Right lobe of liver (tissue), 6 donors: Measurements from ENCODE around the gene YRDC. TPM values are rescaled to one million over a fixed set of nuclear protein-coding genes. Genes with fewer than 3 reads are reported as not detected.

ENCODE experiments used
- ATAC-seq, 4 donors: fragments of 200-7000 bp; cut with Tn5 transposase; one replicate each; pipeline ENCODE4 v1.9.1; 2020; ENCODE audit warnings: mild to moderate bottlenecking in 4 of 4, moderate library complexity in 4 of 4
- DNase-seq, 3 donors: peaks; one replicate each; pipeline ENCODE4 v3.0.0-alpha.2; 2020
- H3K27ac ChIP-seq, 3 donors: fragments of 200-600 bp; one replicate each; pipeline ENCODE4 v1.8.0; 2022
- H3K27me3 ChIP-seq, 2 donors: fragments of 200-600 bp; one replicate each; pipeline ENCODE4 v1.8.0; 2022
- H3K36me3 ChIP-seq, 4 donors: fragments of 200-600 bp; sonication (generic) in 1 of 4; one replicate each; pipeline versions ENCODE4 v1.5.1 to v1.8.0; 2017 to 2022; ENCODE audit warnings: control low read depth in 1 of 4
- H3K4me1 ChIP-seq, 4 donors: fragments of 200-600 bp; sonication (generic) in 1 of 4; one replicate each; pipeline versions ENCODE4 v1.5.1 to v1.8.0; 2017 to 2022; ENCODE audit warnings: control low read depth in 1 of 4
- H3K4me3 ChIP-seq, 3 donors: fragments of 200-600 bp; one replicate each; pipeline ENCODE4 v1.8.0; 2022
- H3K9me3 ChIP-seq, 4 donors: fragments of 200-600 bp; sonication (generic) in 1 of 4; one replicate each; pipeline versions ENCODE4 v1.5.1 to v1.8.0; 2017 to 2022; ENCODE audit warnings: control low read depth in 1 of 4
- POLR2A ChIP-seq: fragments of 450-650 bp; IDR thresholded peaks from one replicate; pipeline ENCODE4 v1.6.1; 2017; ENCODE audit warnings: antibody characterized with exemption, mild to moderate bottlenecking
- WGBS: methylation state at CpG from one replicate; pipeline ENCODE4 v1.1.6; 2018; ENCODE audit warnings: low coverage, low lambda C conversion rate; ENCODE audit not compliant: insufficient coverage; ENCODE audit errors: missing lambda C conversion rate; 5-methylcytosine and 5-hydroxymethylcytosine counted together
- intact Hi-C, 2 donors: fragments of 100-400 bp; cut with DNase I; formaldehyde crosslinking; loops; one replicate each; pipeline versions ENCODE4 v1.11.2 to v1.14.1; 2022
- total RNA-seq, 6 experiments: library from RNA; depleted of rRNA in 2 of 6; stranded (reverse); fragments of >200 nt in 2 of 6; fragmentation: NEBNext Ultra II Directional in 3 of 6; extraction: Animal tissue kit (Norgen Biotek cat#: 25700) in 3 of 6; gene quantifications; one replicate each; pipeline versions ENCODE4 v1.1.0 to v1.2.4, GENCODE V29; 2016 to 2023
- TF ChIP-seq, protein P1 (sequence below), 4 donors: fragments of 200-600 bp in 3 of 4; fragments of 450-650 bp in 1 of 4; IDR thresholded peaks; one replicate each; pipeline versions ENCODE4 v1.5.1 to v1.8.0; 2016 to 2022; ENCODE audit warnings: antibody characterized with exemption in 4 of 4, mild to moderate bottlenecking in 2 of 4
- donor health status: DM: no; HTN: yes; CAD: no.
- donor health status: DM: no; HTN: no; CAD: no.
- donor health status: DM: no; HTN: no; CAD: no.
- donor health status: DM: no; HTN: yes; CAD: no.
- donor health status: DM: no; HTN: yes; CAD: no.

The YRDC gene
- total RNA-seq, 6 experiments from 2014 or later = 4.4 to 18.3 (median 6.4) TPM

GRCh38 chr1:37755951-37756560, 52.0 kb downstream of the YRDC start:
- H3K4me1 ChIP-seq = no peaks in the 10 kb centered on the region
- no peak overlapping the region for H3K27ac ChIP-seq
- TF ChIP-seq, protein P1, sequence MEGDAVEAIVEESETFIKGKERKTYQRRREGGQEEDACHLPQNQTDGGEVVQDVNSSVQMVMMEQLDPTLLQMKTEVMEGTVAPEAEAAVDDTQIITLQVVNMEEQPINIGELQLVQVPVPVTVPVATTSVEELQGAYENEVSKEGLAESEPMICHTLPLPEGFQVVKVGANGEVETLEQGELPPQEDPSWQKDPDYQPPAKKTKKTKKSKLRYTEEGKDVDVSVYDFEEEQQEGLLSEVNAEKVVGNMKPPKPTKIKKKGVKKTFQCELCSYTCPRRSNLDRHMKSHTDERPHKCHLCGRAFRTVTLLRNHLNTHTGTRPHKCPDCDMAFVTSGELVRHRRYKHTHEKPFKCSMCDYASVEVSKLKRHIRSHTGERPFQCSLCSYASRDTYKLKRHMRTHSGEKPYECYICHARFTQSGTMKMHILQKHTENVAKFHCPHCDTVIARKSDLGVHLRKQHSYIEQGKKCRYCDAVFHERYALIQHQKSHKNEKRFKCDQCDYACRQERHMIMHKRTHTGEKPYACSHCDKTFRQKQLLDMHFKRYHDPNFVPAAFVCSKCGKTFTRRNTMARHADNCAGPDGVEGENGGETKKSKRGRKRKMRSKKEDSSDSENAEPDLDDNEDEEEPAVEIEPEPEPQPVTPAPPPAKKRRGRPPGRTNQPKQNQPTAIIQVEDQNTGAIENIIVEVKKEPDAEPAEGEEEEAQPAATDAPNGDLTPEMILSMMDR (IDR thresholded peaks at IDR 0.05) = no peak
- TF ChIP-seq POLR2A = no peak
- ATAC-seq (no peak), DNase-seq (no peak)
- 37% methylated on average over 3 of the region's 4 CpGs for WGBS
- intact Hi-C loops = no loop called here
- H3K9me3 ChIP-seq = no peaks in the 10 kb centered on the region
- H3K36me3 ChIP-seq = no peaks in the 10 kb centered on the region
- H3K27me3 ChIP-seq = no peaks in the 10 kb centered on the region
- H3K4me3 ChIP-seq = no peak overlapping the region

DNA sequence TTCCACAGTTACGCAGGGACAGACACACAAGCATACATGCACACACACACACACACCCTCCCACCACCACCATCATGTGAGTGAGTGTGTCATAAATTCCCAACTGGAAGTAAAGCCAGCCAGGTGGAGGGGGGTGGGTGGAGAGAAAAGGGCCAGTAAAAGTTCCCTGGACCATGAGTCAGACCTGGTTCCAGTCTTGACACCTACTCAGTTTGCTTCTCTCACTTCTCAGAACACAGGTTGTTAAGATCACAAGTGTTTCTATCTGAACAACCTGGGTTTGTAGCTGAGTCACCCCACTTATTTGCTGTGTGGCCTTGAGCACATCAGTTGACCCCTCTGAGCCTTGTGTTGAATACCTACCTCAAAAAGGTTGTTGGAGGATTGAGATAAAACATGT, 52.7 kb downstream of the YRDC start:
- Histone ChIP-seq H3K27me3 (no peaks in the 10 kb centered on the region), H3K36me3 (no peaks in the 10 kb centered on the region), H3K4me1 (no peaks in the 10 kb centered on the region), H3K9me3 (no peaks in the 10 kb centered on the region), H3K4me3 (no peak overlapping the region), H3K27ac (no peak overlapping the region)
- no peak for TF ChIP-seq POLR2A
- TF ChIP-seq, protein P1 (IDR thresholded peaks at IDR 0.05) = no peak
- ATAC-seq (no peak), DNase-seq (no peak)
- intact Hi-C loops = no loop called here
- 29% methylated on average over 1 of the region's 1 CpG for WGBS

DNA sequence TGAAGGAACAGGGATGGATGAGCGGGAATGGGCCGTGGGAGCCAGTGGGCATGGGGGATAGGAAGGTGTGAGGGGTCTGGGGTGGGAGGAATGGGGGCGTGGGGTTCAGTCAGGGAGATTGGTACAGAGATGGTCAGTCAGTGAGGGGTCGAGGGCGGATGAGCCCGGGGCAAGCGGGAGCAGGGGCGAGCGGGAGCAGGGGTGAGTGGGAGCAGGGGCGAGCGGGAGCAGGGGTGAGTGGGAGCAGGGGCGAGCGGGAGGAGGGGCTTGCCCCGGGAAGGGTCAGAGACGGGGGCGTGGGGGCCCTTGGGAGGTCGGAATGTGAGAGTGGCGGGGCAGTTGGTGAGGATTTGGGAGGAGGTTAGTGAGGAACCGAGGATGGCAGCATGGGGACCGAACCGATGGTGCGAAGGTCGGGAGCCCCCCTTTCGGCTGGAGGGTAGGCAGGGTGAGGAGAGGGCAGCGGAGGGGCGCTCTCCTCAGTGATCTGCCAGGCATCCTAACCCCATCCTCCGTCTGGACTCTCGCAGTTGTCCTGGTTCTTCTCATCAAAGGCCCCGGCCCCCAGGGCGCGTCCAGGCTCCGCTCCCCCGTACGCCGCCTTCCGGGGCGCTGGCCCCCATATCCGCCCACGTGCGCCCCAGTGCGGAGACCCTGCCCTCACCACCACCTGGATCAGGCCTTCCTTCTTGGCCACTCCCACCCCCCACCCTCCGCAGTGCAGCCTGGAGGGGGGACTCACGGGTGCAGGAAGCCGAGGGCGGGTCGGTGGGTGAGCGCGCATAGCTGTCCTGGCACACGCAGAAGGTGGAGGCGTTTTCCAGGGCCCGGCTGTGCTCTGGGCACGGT, 54.3 kb downstream of the YRDC start:
- H3K4me1 ChIP-seq = no peaks in the 10 kb centered on the region
- no peaks in the 10 kb centered on the region for H3K36me3 ChIP-seq
- H3K4me3 ChIP-seq = no peak overlapping the region
- TF ChIP-seq, protein P1 (IDR thresholded peaks at IDR 0.05) = no peak
- TF ChIP-seq POLR2A = no peak
- no peaks in the 10 kb centered on the region for H3K9me3 ChIP-seq
- DNase-seq = no peak
- 10% methylated on average over 28 of the region's 52 CpGs for WGBS
- intact Hi-C loops = no loop called here
- no peak overlapping the region for H3K27ac ChIP-seq
- ATAC-seq = peak in 1 of 4 donors; percentile 6
- no peaks in the 10 kb centered on the region for H3K27me3 ChIP-seq

Other genes with a start within 250 kb of the YRDC start
- gene GNL2, start 212.3 kb downstream of the YRDC start, total RNA-seq = 10 to 100 TPM; 10.4 to 29.0 (median 19.9) TPM
- gene RSPO1, start 173.3 kb downstream of the YRDC start, total RNA-seq = not detected
- gene CDCA8, start 115.7 kb downstream of the YRDC start, total RNA-seq = 1 to 10 TPM in 2 of 6 experiments, under 1 TPM in 4; 0.31 to 2.2 (median 0.76) TPM
- gene EPHA10, start 43.1 kb downstream of the YRDC start, total RNA-seq = under 1 TPM in 2 of 6 experiments, not detected in 4; 0.07 to 0.16 TPM
- 1 to 10 TPM; 3.2 to 9.4 (median 5.4) TPM for gene MANEAL, start 14.4 kb downstream of the YRDC start, total RNA-seq
- 10 to 100 TPM; 23.0 to 61.7 (median 27.9) TPM for gene C1orf122, start 418 bp downstream of the YRDC start, total RNA-seq
- gene MTF1, start 51.4 kb upstream of the YRDC start, total RNA-seq = 10 to 100 TPM in 1 of 6 experiments, 1 to 10 TPM in 5; 3.5 to 10.3 (median 6.1) TPM
- gene INPP5B, start 138.8 kb upstream of the YRDC start, total RNA-seq = 10 to 100 TPM; 10.5 to 23.1 (median 14.6) TPM
- gene SF3A3, start 181.8 kb upstream of the YRDC start, total RNA-seq = 10 to 100 TPM; 13.6 to 32.1 (median 20.8) TPM
- 1 to 10 TPM; 1.3 to 7.1 (median 4.4) TPM for gene FHL3, start 197.3 kb upstream of the YRDC start, total RNA-seq
- 10 to 100 TPM in 5 of 6 experiments, 1 to 10 TPM in 1; 6.8 to 33.1 (median 12.8) TPM for gene UTP11, start 204.5 kb upstream of the YRDC start, total RNA-seq
- under 1 TPM in 1 of 6 experiments, not detected in 5; 0.09 TPM for gene POU3F1, start 238.6 kb upstream of the YRDC start, total RNA-seq